GM18502 (cell line): ENCODE measurements around the gene SCN2B.

Experiments
- ATAC-seq: cut with Tn5 transposase; IDR thresholded peaks from one replicate; pipeline ENCODE4 v1.9.1; 2021; ENCODE audit warnings: mild to moderate bottlenecking; ENCODE audit not compliant: unreplicated experiment, poor library complexity

Gene SCN2B

GRCh38 chr11:118155776-118156530 is 20.5 kb downstream of the SCN2B start:
- no peak for ATAC-seq

GRCh38 chr11:118154641-118155040 is 21.8 kb downstream of the SCN2B start:
- ATAC-seq: no peak

GRCh38 chr11:118153976-118154375 is 22.5 kb downstream of the SCN2B start:
- ATAC-seq: no peak

DNA sequence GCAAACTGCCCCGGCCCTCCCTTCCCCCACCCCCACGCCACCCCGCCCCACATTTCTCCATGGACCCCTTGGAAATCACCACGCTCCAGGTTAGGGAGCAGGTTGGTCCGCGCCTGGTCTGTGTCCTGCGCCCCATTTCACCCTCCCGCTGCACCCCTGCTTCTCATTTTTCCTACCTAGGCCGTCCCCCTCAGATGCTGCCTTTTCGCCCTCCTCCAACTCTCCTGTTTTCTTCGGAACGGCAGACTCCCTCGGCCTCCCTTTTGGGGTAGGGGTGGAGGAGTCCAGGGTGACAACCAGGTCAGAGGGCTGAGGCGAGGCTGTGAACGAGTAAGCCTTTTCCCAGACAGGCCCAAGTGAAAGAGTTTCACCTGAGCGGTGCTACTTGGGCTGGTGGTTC is 22.9 kb downstream of the SCN2B start:
- ATAC-seq: no peak

- no peak for ATAC-seq
Measured at GRCh38 chr11:118152552-118153471, 23.6 kb downstream of the SCN2B start, which contains the start of gene SCN4B. SCN4B (minus strand) TSS chr11:118152823; CDS start chr11:118152673, 150 bp downstream.

GRCh38 chr11:118152020-118152551 is 24.4 kb downstream of the SCN2B start:
- ATAC-seq: no peak

GRCh38 chr11:118151431-118151830 is 25.0 kb downstream of the SCN2B start:
- ATAC-seq: no peak

DNA sequence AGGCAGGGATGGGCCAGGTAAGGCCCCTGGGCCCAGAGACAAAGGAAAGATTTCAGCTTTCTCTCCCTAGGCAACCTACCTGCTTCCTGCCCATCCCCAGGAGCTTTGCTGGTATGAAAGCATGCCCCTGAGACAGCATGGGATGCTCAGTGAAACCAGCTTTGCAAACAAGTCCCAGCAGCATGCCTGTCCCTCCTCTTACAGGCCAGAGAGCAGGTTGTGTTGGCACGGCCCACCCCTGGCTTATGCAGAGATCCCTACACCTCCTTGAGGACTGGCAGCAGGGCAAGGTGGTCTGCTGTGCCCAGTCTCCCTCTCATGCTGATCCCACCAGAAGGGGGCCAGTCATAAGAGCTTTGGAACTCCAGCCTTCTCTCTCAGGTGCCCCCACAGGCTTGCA is 26.9 kb downstream of the SCN2B start:
- no peak for ATAC-seq

DNA sequence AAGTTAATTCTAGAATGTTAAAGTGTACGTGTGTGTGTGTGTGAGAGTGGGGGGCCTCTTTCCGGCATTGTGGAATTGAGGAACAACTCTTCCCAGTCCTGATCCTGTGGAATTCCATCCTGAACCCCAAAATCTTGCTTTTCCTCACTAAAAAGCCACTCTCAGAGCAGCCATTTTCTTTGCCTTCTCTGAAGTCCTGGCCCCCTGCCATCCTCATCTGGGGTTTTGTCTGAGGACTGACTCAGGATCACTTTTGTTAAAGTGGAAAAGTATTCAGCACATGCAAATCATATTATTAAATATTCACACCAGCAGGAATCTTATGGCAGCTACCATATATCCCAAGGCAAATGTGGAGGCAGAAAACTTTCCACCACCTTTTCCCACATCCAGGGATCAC is 27.6 kb downstream of the SCN2B start:
- no peak for ATAC-seq

DNA sequence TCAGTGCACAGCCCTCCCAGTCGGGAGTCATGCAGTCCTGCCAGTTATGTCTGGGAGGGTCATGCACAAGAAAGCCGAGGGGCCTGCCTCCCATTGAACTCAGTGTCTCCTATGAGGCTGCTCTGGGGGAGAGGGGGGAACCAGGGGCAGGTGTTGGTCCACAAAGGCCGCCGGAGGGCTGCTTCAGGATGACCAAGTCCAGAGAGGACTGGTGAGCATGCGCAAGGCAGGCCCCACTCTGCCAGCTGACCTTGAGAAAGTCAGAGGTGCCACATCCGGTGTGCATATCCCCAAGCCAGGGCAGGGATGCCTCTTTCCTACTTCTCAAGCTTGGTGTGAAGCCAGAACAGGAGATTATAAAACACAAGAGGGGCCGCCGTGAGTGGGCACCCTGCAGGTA is 28.2 kb downstream of the SCN2B start:
- ATAC-seq: no peak

GRCh38 chr11:118147502-118147901 is 28.9 kb downstream of the SCN2B start:
- ATAC-seq: no peak

DNA sequence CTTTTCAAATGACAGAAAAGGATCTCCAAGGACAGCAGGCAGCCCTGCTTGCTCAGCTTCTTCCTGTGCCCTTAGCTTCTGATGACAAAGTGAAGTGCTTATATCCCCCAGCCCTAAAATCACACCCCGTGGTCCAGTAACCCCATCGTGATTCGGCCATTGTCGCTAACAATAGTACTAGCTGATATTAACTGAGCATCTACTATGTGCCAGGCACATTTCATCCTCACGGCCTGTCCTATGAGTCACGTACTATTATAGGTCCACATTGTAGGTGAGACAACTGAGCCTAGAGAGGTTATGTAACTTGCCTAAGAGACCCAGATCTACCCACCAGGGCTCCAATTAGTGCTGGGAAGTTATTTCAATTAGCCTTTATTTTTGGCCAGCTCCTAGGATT is 29.9 kb downstream of the SCN2B start:
- ATAC-seq: no peak

DNA sequence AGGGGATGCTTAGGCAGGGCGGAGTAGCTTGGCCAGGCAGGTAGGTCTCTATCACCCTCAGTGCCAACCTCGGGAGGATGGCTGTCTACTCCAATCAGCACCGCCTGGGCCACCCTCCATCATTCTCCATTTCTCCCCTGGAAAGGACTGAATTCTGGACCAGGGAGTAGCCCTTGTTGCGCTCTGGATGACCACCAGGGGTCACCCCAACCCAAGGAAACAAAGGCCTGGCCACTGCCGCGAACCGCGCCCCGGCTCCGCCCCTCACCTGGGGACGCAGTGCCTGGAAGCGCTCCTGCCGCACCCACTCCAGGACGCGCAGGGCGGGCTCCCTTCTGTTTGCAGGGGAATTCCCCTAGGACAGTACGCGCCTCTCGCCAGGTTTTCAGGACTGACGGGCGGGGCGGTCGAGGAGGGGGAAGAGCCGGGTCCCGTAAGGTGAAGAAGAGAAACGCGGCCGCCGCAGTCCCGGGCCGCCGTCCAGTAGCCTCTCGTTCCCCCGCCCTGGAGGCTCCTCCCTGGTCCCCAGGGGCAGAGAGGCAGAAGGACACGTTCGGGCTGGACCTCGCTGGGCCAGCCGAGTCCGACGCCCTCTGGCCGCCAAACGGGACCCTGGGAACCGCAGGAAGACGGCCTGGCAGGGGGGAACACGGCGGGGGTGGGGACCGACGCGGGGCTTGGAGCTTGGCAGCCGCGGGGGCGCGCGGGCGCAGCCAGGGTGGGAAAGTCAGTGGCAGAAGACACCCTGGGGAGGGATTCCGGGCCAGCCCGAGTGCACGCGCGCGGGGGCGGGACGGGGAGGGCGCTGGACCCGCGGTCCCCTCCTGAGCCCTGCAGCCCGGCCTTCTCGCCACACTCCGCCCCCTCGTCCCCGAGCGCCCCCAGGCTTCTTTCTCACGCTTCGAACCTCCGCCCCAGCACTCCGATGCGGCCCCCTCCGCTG is 30.9 kb downstream of the SCN2B start:
- peak; percentile 82 for ATAC-seq

GRCh38 chr11:118144301-118145268 is 31.9 kb downstream of the SCN2B start:
- no peak for ATAC-seq

DNA sequence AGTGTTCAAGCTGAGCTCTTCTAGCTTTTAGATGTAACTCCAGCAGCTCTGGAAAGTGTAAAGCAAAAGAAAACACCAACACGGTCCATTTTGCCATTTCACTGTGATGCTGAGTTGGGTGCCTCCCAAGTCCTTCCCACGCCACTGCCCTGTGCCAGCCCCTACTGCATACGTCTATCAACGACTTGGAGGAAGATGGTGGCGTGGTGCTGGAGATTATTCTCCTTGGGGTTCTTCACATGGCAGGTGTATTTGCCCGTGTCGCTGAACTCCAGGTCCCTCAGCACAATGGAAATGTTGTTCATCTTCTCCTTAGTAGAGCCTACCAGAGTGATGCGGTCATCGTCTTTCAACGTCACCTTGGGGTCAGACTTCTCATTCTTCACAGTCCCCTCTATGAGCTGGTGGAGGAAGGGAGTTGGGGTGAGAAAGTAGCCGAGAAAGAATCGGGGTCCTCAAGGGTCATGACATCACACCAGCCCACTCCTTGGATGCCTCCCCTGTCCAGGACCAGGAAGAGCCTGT is 32.7 kb downstream of the SCN2B start:
- no peak for ATAC-seq

GRCh38 chr11:118142809-118143208 is 33.6 kb downstream of the SCN2B start:
- ATAC-seq: no peak

DNA sequence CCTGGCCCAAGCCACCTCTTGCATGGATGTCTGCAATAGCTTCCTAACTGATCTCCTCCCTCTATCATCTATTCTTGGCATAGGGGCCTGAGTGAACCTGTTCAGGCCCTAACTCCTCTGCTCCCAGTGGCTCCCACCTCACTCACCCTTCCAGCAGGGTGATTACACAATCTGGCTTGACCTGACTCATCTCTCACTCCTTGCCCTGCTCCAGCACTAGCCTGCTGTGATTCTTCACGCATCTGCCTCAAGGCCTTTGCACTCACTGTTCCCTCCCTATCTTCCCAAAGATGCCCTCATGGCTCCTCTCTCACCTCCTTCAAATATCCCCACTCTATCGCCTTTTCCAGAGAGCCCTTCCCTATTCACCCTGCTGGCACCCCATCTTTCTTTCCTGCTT is 34.4 kb downstream of the SCN2B start:
- ATAC-seq: no peak

- no peak for ATAC-seq
Measured at GRCh38 chr11:118139578-118139977, 36.9 kb downstream of the SCN2B start.
